DND-41 (cell line): ENCODE measurements around the gene CCNL1.
A peak's percentile ranks its signal among the peaks of the same experiment; 100 is the strongest.

Experiments
- ATAC-seq: fragments of 200-7000 bp; cut with Tn5 transposase; 3 replicates; pipeline ENCODE4 v1.9.1; 2021; ENCODE audit warnings: low read depth; ENCODE audit not compliant: insufficient read depth
- DNase-seq: peaks from one replicate; pipeline ENCODE4 v3.0.0-alpha.2; 2020
- H2AFZ ChIP-seq: 2 replicates; pipeline ENCODE4 v1.6.0; 2012; ENCODE audit warnings: low read depth, low read length
- H3K27ac ChIP-seq: 2 replicates; pipeline ENCODE4 v1.5.1; 2012; ENCODE audit warnings: low read length, inconsistent platforms
- H3K27me3 ChIP-seq: fragments of 200-600 bp; sonication (generic); 2 replicates; pipeline ENCODE4 v1.6.0; 2012; ENCODE audit warnings: low read length, mild to moderate bottlenecking, inconsistent platforms; ENCODE audit not compliant: insufficient read depth, poor library complexity
- H3K36me3 ChIP-seq: 2 replicates; pipeline ENCODE4 v1.5.1; 2012; ENCODE audit warnings: low read length, inconsistent platforms; ENCODE audit not compliant: insufficient read depth
- H3K4me1 ChIP-seq: 2 replicates; pipeline ENCODE4 v1.5.1; 2012; ENCODE audit warnings: mild to moderate bottlenecking, low read length; ENCODE audit not compliant: insufficient read depth
- H3K4me2 ChIP-seq: 2 replicates; pipeline ENCODE4 v1.6.0; 2012; ENCODE audit warnings: mild to moderate bottlenecking, moderate library complexity, low read length, inconsistent platforms; ENCODE audit not compliant: insufficient read depth
- H3K4me3 ChIP-seq, 2 experiments: fragments of 200-600 bp in 1 of 2; shearing (Covaris generic) in 1 of 2; 2 replicates each; pipeline ENCODE4 v1.5.1; 2012 to 2016; ENCODE audit warnings: inconsistent platforms in 2 of 2, low read length in 2 of 2, mild to moderate bottlenecking in 2 of 2, low read depth in 1 of 2, moderate library complexity in 1 of 2
- H3K79me2 ChIP-seq: 2 replicates; pipeline ENCODE4 v1.6.0; 2012; ENCODE audit warnings: low read length, inconsistent platforms; ENCODE audit not compliant: insufficient read depth
- H3K9ac ChIP-seq: 2 replicates; pipeline ENCODE4 v1.6.0; 2012; ENCODE audit warnings: low read depth, mild to moderate bottlenecking, inconsistent platforms, low read length, moderate library complexity
- H3K9me3 ChIP-seq: 2 replicates; pipeline ENCODE4 v1.5.1; 2012; ENCODE audit warnings: low read length, moderate library complexity, mild to moderate bottlenecking, inconsistent platforms; ENCODE audit not compliant: insufficient read depth, severe bottlenecking
- H4K20me1 ChIP-seq: 2 replicates; pipeline ENCODE4 v1.6.0; 2012; ENCODE audit warnings: low read length; ENCODE audit not compliant: insufficient read depth
- CTCF ChIP-seq: IDR thresholded peaks from 2 replicates; pipeline ENCODE4 v1.5.1; 2012; ENCODE audit warnings: borderline replicate concordance, low read length, moderate library complexity, mild to moderate bottlenecking; ENCODE audit not compliant: poor library complexity, severe bottlenecking; ENCODE audit errors: extremely low read depth
- EZH2 ChIP-seq: IDR thresholded peaks from 3 replicates; pipeline ENCODE4 v1.6.1; 2012; ENCODE audit warnings: borderline replicate concordance, low read depth, mild to moderate bottlenecking, moderate library complexity, low read length, inconsistent platforms; ENCODE audit not compliant: severe bottlenecking

CCNL1 gene

GRCh38 chr3:157172746-157173145 is 12.8 kb upstream of the CCNL1 start:
- Histone ChIP-seq H3K79me2 (peaks cover 29% of the 10 kb centered on the region), H3K4me3 (no peak overlapping the region)
- ATAC-seq: no peak

GRCh38 chr3:157170861-157171260 is 10.9 kb upstream of the CCNL1 start:
- Histone ChIP-seq H3K4me3 (no peak overlapping the region), H3K4me2 (no peak overlapping the region), H3K9ac (no peak overlapping the region), H2AFZ (no peak overlapping the region), H3K27me3 (no peaks in the 10 kb centered on the region), H3K4me1 (peaks cover 12% of the 10 kb centered on the region), H3K36me3 (no peaks in the 10 kb centered on the region), H3K9me3 (no peaks in the 10 kb centered on the region), H3K27ac (no peak overlapping the region), H4K20me1 (no peaks in the 10 kb centered on the region), H3K79me2 (peaks cover 10% of the 10 kb centered on the region)
- ATAC-seq (no peak), DNase-seq (no peak)
- TF ChIP-seq EZH2 (no peak), CTCF (no peak)

More at GRCh38 chr3:157172746-157173145, 12.8 kb upstream of the CCNL1 start:
- H3K9ac ChIP-seq: no peak overlapping the region
- H2AFZ ChIP-seq: 0 out of 2 replicates have a peak overlapping the region, but pooled peaks have one; percentile 20
- peaks cover 2% of the 10 kb centered on the region for H3K9me3 ChIP-seq
- DNase-seq: no peak
- H4K20me1 ChIP-seq: no peaks in the 10 kb centered on the region
- no peak overlapping the region for H3K27ac ChIP-seq
- no peaks in the 10 kb centered on the region for H3K36me3 ChIP-seq
- no peak overlapping the region for H3K4me2 ChIP-seq
- H3K4me1 ChIP-seq: peaks cover 21% of the 10 kb centered on the region
- H3K27me3 ChIP-seq: no peaks in the 10 kb centered on the region
- TF ChIP-seq EZH2: no peak
- TF ChIP-seq CTCF: no peak

- TF ChIP-seq EZH2 (no peak), CTCF (no peak)
- no peaks in the 10 kb centered on the region for H3K36me3 ChIP-seq
- H3K27ac ChIP-seq: no peak overlapping the region
- H2AFZ ChIP-seq: no peak overlapping the region
- no peaks in the 10 kb centered on the region for H4K20me1 ChIP-seq
- no peak overlapping the region for H3K4me2 ChIP-seq
- no peak overlapping the region for H3K9ac ChIP-seq
- no peaks in the 10 kb centered on the region for H3K9me3 ChIP-seq
- ATAC-seq (no peak), DNase-seq (no peak)
- no peaks in the 10 kb centered on the region for H3K27me3 ChIP-seq
- no peaks in the 10 kb centered on the region for H3K4me1 ChIP-seq
- H3K79me2 ChIP-seq: no peaks in the 10 kb centered on the region
- no peak overlapping the region for H3K4me3 ChIP-seq
Measured at GRCh38 chr3:157167371-157168042, 7.6 kb upstream of the CCNL1 start.
